ENCODE measurements around the gene DPH3. TPM values are rescaled to one million over a fixed set of nuclear protein-coding genes. Genes with fewer than 3 reads are reported as not detected.

Gene DPH3
- total and polyA plus RNA-seq, 10 of the 15 experiments (the other 5 are each of a cell fraction or from before 2014, with no cell fraction given), result 10.8 to 71.8 (median 23.4) TPM

GRCh38 chr3:16249886-16250285 is 14.9 kb downstream of the DPH3 start:
- H3K36me3 ChIP-seq (ENCODE audit: control insufficient read depth in 2 of 2, insufficient read depth in 2 of 2, low read length in 1 of 2), result no peaks in the 10 kb centered on the region
- no peak overlapping the region for H3K4me3 ChIP-seq
- H2AFZ ChIP-seq (ENCODE audit: control insufficient read depth, low read depth, low read length), result no peak overlapping the region
- ChIA-PET SMC1A (ENCODE audit: uncharacterized antibody, unreplicated experiment) (interaction anchor here (1.2 kb wide), 1 partner anchor 431 kb away, joined by 3 read pairs; no protein-coding TSS in a partner anchor), RAD21 (ENCODE audit: unreplicated experiment) (no interaction called here), CTCF (no interaction called here), POLR2A (no interaction called here)
- no peak overlapping the region for H3K4me2 ChIP-seq (ENCODE audit: control insufficient read depth, insufficient read depth)
- intact Hi-C loops (cut with micrococcal nuclease; ENCODE audit: unreplicated experiment), result no loop called here
- H3K79me2 ChIP-seq (ENCODE audit: control insufficient read depth, insufficient read depth, low read length), result no peaks in the 10 kb centered on the region
- no peak overlapping the region for H3K27ac ChIP-seq (ENCODE audit: control insufficient read depth, insufficient read depth)
- no peak overlapping the region for H3K9ac ChIP-seq (ENCODE audit: control insufficient read depth, insufficient read depth, low read length)
- peaks cover 14% of the 10 kb centered on the region for H3K4me1 ChIP-seq (ENCODE audit: control insufficient read depth, insufficient read depth, low read length)
- no peaks in the 10 kb centered on the region for H3K27me3 ChIP-seq (replicated peaks in 1 of 2; ENCODE audit: control insufficient read depth in 2 of 2, insufficient read depth in 2 of 2, low read length in 1 of 2)
- no peaks in the 10 kb centered on the region for H4K20me1 ChIP-seq (ENCODE audit: control insufficient read depth, insufficient read depth)
- in situ Hi-C loops (cut with MboI), result loop anchor here (5.0 to 10.0 kb wide), 4 partner anchors 203 to 1045 kb away; partner anchors contain the start of gene CAPN7
- H3K9me3 ChIP-seq (replicated peaks; ENCODE audit: control insufficient read depth, insufficient read depth, low read length), result no peaks in the 10 kb centered on the region
- TF ChIP-seq BACH1 (IDR thresholded peaks at IDR 0.05; ENCODE audit: borderline replicate concordance) (no peak), EED (IDR thresholded peaks at IDR 0.05; ENCODE audit: low read depth) (no peak), ASH2L (IDR thresholded peaks at IDR 0.05; ENCODE audit: borderline replicate concordance, low read depth) (no peak), LARP7 (IDR thresholded peaks at IDR 0.05) (no peak), HDAC2 (IDR thresholded peaks at IDR 0.05) (no peak), MTA3 (IDR thresholded peaks at IDR 0.05; ENCODE audit: borderline replicate concordance, low read length) (no peak), E2F4 (IDR thresholded peaks at IDR 0.05; ENCODE audit: low read depth, low read length) (no peak), FOXM1 (IDR thresholded peaks at IDR 0.05; ENCODE audit: low read depth, low read length) (no peak), HDAC6 (IDR thresholded peaks at IDR 0.05; ENCODE audit: unreplicated experiment) (no peak), POLR2AphosphoS5 (IDR thresholded peaks at IDR 0.05; ENCODE audit: low read length) (no peak), ZNF207 (IDR thresholded peaks at IDR 0.05; ENCODE audit: borderline replicate concordance) (no peak), USF1 (IDR thresholded peaks at IDR 0.05; ENCODE audit: borderline replicate concordance, extremely low read length, insufficient read depth, low read depth, low read length) (no peak), STAT1 (conservative IDR thresholded peaks at IDR 0.05) (no peak), SMAD5 (IDR thresholded peaks at IDR 0.05; ENCODE audit: low read depth) (no peak)
- DNase-seq (ENCODE audit: low read depth, low spot score) (no peak), FAIRE-seq (no peak), ATAC-seq (no peak)
- WGBS (ENCODE audit: insufficient coverage, insufficient replicate concordance, low lambda C conversion rate, missing lambda C conversion rate), result 70% methylated on average over 3 of the region's 3 CpGs
- BruUV-seq (replicated peaks), result no TSS peak

Measured in GM12878 (cell line).